SK-N-SH (cell line): ENCODE data around the gene MAP7. TPM values are rescaled to one million over a fixed set of nuclear protein-coding genes. Genes with fewer than 3 reads are reported as not detected.
A peak's percentile ranks its signal among the peaks of the same experiment; 100 is the strongest.

ENCODE experiments used
- EP300 ChIP-seq, 2 experiments: IDR thresholded peaks; 2 replicates each; pipeline versions ENCODE4 v1.4.0 to v1.6.1; 2012; ENCODE audit warnings: borderline replicate concordance in 1 of 2, low read depth in 1 of 2, low read length in 1 of 2
- FOSL2 ChIP-seq: IDR thresholded peaks from 2 replicates; pipeline ENCODE4 v1.4.0; 2012; ENCODE audit warnings: low read depth, mild to moderate bottlenecking, moderate library complexity, borderline replicate concordance
- GATA2 ChIP-seq: sonication (generic); formaldehyde crosslinking; IDR thresholded peaks from 2 replicates; pipeline ENCODE4 v1.5.0; 2020; ENCODE audit warnings: mild to moderate bottlenecking, missing genetic modification reagents
- NFIC ChIP-seq: IDR thresholded peaks from 2 replicates; pipeline ENCODE4 v1.4.0; 2012; ENCODE audit warnings: borderline replicate concordance
- NRF1 ChIP-seq: IDR thresholded peaks from 2 replicates; pipeline ENCODE4 v1.6.1; 2012; ENCODE audit warnings: low read depth, mild to moderate bottlenecking, low read length
- RAD21 ChIP-seq: IDR thresholded peaks from 2 replicates; pipeline ENCODE4 v1.6.1; 2012; ENCODE audit warnings: mild to moderate bottlenecking, low read length
- RXRA ChIP-seq: IDR thresholded peaks from 2 replicates; pipeline ENCODE4 v1.4.0; 2012; ENCODE audit warnings: low read depth, mild to moderate bottlenecking, borderline replicate concordance
- SIN3A ChIP-seq: IDR thresholded peaks from 2 replicates; pipeline ENCODE4 v1.6.1; 2012; ENCODE audit warnings: low read depth, mild to moderate bottlenecking, low read length, moderate library complexity, borderline replicate concordance
- SMC3 ChIP-seq: IDR thresholded peaks from 2 replicates; pipeline ENCODE4 v1.6.1; 2012; ENCODE audit warnings: low read depth, low read length, improper control_type of control experiment
- TAF1 ChIP-seq: IDR thresholded peaks from 2 replicates; pipeline ENCODE4 v1.6.1; 2012; ENCODE audit warnings: low read depth, mild to moderate bottlenecking, low read length, moderate library complexity, borderline replicate concordance
- TEAD4 ChIP-seq: IDR thresholded peaks from 2 replicates; pipeline ENCODE4 v1.4.0; 2012; ENCODE audit warnings: mild to moderate bottlenecking, borderline replicate concordance; ENCODE audit not compliant: insufficient read depth
- polyA plus RNA-seq, 3 experiments: library from polyadenylated mRNA; depleted of rRNA; stranded (reverse); fragments of >200 nt; gene quantifications; 2 replicates each; pipeline ENCODE4 v1.2.3, GENCODE V29; 2012
- TF ChIP-seq, protein P1 (sequence below): fragments of 150-350 bp; IDR thresholded peaks from 2 replicates; pipeline ENCODE4 v1.6.1; 2017; ENCODE audit warnings: antibody characterized with exemption, low read length, low read depth, borderline replicate concordance
- TF ChIP-seq, protein P2 (sequence below): IDR thresholded peaks from 2 replicates; pipeline ENCODE4 v1.4.0; 2012; ENCODE audit warnings: low read depth, borderline replicate concordance
- TF ChIP-seq, protein P3 (sequence below): IDR thresholded peaks from 2 replicates; pipeline ENCODE4; 2012

MAP7 gene
- polyA plus RNA-seq, 1 of the 3 experiments (the other 2 are of a cell fraction) = 0.76 TPM

DNA sequence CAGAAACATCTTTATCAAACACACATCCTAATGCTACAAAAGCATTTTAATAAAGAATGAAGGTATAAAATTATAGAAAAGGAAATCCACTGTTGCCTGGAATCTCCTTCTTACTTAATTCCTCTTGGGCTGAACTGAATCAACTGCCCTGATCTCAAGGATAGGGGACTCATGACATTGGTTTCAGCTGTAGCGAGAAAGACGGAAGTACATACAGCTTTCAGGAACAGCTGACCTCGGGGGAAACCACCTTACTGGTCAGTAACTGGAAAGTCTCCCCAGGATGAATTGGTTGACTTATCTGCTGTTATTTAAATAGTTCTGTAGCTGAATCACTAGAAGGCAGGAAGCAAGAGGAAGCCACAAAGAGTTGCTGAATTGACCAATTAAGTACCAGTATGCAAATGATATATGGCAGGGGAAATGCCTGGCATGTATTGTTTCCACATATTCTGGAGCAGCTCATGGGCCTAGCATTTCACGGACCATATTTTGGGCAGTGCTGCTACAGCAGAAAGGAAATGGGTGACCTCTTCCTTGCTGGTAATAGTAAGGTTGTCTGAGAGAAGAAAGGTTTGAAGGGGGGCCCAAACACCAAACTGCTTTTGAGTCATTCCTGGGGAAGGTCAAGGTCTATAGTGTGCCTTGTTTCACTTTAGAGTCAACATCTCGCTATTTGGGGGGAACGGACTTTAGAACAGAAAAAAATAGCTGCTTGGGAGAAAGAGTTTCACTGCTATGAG is 43.7 kb upstream of the MAP7 start (continued):
- TF ChIP-seq, protein P1, sequence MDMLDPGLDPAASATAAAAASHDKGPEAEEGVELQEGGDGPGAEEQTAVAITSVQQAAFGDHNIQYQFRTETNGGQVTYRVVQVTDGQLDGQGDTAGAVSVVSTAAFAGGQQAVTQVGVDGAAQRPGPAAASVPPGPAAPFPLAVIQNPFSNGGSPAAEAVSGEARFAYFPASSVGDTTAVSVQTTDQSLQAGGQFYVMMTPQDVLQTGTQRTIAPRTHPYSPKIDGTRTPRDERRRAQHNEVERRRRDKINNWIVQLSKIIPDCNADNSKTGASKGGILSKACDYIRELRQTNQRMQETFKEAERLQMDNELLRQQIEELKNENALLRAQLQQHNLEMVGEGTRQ = no peak
- TF ChIP-seq EP300 (IDR thresholded peaks at IDR 0.05; ENCODE audit: borderline replicate concordance in 1 of 2, low read depth in 1 of 2, low read length in 1 of 2) (peak; percentile 26 to 73; a peak in 2 of 4 replicates), SMC3 (no peak), RXRA (peak; percentile 58; the same call in 1 of the 2 replicates), SIN3A (0 out of 2 replicates have a peak, but pooled peaks have one; percentile 30), FOSL2 (peak; percentile 69; the same call in 1 of the 2 replicates), NRF1 (no peak), GATA2 (no peak), RAD21 (no peak), TAF1 (no peak), TEAD4 (peak; percentile 69; the same call in 1 of the 2 replicates), NFIC (peak; percentile 39; the same call in 1 of the 2 replicates)
- TF ChIP-seq, protein P2, sequence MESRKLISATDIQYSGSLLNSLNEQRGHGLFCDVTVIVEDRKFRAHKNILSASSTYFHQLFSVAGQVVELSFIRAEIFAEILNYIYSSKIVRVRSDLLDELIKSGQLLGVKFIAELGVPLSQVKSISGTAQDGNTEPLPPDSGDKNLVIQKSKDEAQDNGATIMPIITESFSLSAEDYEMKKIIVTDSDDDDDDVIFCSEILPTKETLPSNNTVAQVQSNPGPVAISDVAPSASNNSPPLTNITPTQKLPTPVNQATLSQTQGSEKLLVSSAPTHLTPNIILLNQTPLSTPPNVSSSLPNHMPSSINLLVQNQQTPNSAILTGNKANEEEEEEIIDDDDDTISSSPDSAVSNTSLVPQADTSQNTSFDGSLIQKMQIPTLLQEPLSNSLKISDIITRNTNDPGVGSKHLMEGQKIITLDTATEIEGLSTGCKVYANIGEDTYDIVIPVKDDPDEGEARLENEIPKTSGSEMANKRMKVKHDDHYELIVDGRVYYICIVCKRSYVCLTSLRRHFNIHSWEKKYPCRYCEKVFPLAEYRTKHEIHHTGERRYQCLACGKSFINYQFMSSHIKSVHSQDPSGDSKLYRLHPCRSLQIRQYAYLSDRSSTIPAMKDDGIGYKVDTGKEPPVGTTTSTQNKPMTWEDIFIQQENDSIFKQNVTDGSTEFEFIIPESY = no peak
- TF ChIP-seq, protein P3, sequence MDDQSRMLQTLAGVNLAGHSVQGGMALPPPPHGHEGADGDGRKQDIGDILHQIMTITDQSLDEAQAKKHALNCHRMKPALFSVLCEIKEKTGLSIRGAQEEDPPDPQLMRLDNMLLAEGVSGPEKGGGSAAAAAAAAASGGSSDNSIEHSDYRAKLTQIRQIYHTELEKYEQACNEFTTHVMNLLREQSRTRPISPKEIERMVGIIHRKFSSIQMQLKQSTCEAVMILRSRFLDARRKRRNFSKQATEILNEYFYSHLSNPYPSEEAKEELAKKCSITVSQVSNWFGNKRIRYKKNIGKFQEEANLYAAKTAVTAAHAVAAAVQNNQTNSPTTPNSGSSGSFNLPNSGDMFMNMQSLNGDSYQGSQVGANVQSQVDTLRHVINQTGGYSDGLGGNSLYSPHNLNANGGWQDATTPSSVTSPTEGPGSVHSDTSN = peak; percentile 79
